Measurements from ENCODE around the gene FRS3. TPM values are rescaled to one million over a fixed set of nuclear protein-coding genes. Genes with fewer than 3 reads are reported as not detected.
"Not testable (repeated sequence)": the region's sequence is repeated elsewhere in the genome, so short reads cannot be mapped to it uniquely, and the experiment has no call there.

Gene FRS3
- total RNA-seq, 4 donors from 2014 or later = 1.9 to 3.9 (median 3.7) TPM

DNA sequence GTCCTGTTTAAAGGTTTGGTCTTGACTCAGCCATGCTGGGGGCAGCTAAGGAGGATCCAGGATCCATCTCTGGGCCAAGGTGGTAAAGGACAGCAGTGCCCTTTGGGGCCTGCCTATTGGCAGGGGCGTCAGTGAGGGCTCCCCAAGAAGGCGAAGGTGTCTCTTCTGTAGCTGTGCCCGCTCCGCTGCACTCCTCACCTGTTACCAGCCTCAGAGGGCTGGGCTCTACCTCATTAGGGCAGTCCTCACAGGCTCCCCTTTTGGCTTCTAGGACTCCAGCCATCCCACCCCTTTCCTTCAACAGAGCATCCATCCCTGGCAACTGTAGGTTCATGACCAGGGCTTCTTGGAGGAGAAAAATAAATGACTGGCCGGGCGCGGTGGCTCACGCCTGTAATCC, 10.3 kb downstream of the FRS3 start:
- Histone ChIP-seq H3K4me3 (no peak overlapping the region), H3K4me1 (peaks cover 9% of the 10 kb centered on the region), H3K27ac (no peak overlapping the region), H3K9me3 (no peaks in the 10 kb centered on the region), H3K27me3 (no peaks in the 10 kb centered on the region), H3K36me3 (peaks cover 43% of the 10 kb centered on the region)
- WGBS = 97% methylated on average over 4 of the region's 8 CpGs
- TF ChIP-seq POLR2A (IDR thresholded peaks at IDR 0.05) = no peak
- TF ChIP-seq POLR2AphosphoS5 (IDR thresholded peaks at IDR 0.05) = no peak
- TF ChIP-seq, protein P1, sequence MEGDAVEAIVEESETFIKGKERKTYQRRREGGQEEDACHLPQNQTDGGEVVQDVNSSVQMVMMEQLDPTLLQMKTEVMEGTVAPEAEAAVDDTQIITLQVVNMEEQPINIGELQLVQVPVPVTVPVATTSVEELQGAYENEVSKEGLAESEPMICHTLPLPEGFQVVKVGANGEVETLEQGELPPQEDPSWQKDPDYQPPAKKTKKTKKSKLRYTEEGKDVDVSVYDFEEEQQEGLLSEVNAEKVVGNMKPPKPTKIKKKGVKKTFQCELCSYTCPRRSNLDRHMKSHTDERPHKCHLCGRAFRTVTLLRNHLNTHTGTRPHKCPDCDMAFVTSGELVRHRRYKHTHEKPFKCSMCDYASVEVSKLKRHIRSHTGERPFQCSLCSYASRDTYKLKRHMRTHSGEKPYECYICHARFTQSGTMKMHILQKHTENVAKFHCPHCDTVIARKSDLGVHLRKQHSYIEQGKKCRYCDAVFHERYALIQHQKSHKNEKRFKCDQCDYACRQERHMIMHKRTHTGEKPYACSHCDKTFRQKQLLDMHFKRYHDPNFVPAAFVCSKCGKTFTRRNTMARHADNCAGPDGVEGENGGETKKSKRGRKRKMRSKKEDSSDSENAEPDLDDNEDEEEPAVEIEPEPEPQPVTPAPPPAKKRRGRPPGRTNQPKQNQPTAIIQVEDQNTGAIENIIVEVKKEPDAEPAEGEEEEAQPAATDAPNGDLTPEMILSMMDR (IDR thresholded peaks at IDR 0.05) = no peak
- no peak for TF ChIP-seq EP300 (IDR thresholded peaks at IDR 0.05)
- DNase-seq (ENCODE audit: low spot score in 2 of 2) = peak in 1 of 2 donors; percentile 25

DNA sequence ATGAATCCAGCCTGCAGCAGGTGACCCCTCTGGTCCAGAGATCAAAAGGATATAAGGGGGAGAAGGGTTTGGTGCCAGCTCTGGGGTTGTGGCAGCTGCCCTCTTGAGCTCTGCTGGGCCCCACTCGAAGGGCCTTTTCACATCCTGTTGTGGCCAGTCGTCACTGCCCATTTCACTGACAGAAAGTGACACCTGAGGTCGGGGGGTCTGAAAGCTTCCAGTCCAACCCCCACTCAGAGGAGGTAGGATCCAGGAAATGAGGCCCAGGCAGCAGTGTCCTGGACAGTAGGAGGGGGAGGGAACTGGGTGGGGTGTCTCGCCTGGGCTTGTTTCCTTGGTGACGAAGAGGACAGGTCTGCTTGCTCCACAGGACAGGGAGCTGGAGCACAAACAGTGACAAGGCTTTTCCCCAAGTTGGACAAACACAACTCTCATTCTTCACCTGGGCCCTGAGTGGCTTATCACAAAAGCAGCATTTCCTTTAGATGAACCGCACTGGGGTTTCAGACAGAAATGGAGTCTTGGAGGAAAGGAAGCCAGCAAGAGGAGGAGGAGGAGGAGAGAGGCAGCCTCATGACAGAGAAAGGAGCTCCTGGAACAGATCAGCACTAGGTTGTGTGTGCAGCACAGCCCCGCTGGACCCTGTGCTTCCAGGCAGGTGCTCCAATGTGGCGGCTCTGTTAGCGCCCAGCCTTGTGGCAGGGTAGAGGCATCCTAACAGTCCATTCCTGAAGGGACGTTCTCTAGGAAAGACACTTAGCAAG, 11.0 kb downstream of the FRS3 start:
- Histone ChIP-seq H3K36me3 (peaks cover 37% of the 10 kb centered on the region), H3K9me3 (no peaks in the 10 kb centered on the region), H3K4me1 (peaks cover 9% of the 10 kb centered on the region), H3K27ac (no peak overlapping the region), H3K27me3 (no peaks in the 10 kb centered on the region), H3K4me3 (no peak overlapping the region)
- 80% methylated on average over 10 of the region's 10 CpGs for WGBS
- no peak for DNase-seq (ENCODE audit: low spot score in 2 of 2)
- TF ChIP-seq POLR2AphosphoS5 (IDR thresholded peaks at IDR 0.05) (no peak), EP300 (IDR thresholded peaks at IDR 0.05) (no peak), POLR2A (IDR thresholded peaks at IDR 0.05) (no peak)
- TF ChIP-seq, protein P1 (IDR thresholded peaks at IDR 0.05) = no peak

DNA sequence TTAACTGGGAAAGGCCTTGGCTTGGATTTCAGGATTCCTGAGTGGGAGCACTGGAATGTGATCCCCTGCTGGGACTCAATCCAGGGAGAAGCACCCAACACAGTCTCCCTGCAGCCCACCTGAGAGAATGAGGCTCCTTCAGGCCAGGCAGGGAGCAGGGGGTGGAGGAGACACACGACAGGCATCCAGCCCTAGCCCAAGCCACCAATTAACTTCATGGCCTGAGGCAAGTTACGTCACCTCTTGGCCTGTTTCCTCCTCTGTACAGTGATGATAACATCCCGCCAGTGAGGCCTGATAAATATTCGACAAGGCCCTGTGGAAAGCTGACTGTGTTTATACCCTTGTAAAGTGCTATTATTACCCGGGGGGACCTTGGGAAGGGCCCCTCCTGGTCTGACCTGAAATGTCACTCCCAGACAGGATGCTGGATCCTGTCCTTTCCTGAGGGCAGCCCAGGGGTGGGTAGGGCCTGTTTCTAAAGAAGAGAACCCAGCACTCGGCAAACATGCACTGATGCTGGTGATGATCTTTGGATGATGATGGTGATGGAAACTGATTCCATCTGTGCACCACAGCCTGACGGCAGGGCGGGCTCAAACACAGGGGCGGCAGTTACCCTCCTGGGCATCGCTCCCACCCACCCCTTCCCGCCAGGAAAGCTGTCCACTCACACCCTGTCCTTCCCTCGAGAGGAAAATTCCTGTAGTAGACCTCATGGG, 12.4 kb downstream of the FRS3 start:
- H3K4me1 ChIP-seq = peaks cover 9% of the 10 kb centered on the region
- H3K9me3 ChIP-seq = no peaks in the 10 kb centered on the region
- WGBS = 27% methylated on average over 11 of the region's 12 CpGs
- H3K4me3 ChIP-seq = no peak overlapping the region
- no peaks in the 10 kb centered on the region for H3K27me3 ChIP-seq
- no peak for TF ChIP-seq EP300 (IDR thresholded peaks at IDR 0.05)
- TF ChIP-seq, protein P1 (IDR thresholded peaks at IDR 0.05) = no peak
- TF ChIP-seq POLR2A (IDR thresholded peaks at IDR 0.05) = no peak
- no peak for TF ChIP-seq POLR2AphosphoS5 (IDR thresholded peaks at IDR 0.05)
- H3K27ac ChIP-seq = peak overlapping the region; percentile 3
- H3K36me3 ChIP-seq = peaks cover 22% of the 10 kb centered on the region
- no peak for DNase-seq (ENCODE audit: low spot score in 2 of 2)

DNA sequence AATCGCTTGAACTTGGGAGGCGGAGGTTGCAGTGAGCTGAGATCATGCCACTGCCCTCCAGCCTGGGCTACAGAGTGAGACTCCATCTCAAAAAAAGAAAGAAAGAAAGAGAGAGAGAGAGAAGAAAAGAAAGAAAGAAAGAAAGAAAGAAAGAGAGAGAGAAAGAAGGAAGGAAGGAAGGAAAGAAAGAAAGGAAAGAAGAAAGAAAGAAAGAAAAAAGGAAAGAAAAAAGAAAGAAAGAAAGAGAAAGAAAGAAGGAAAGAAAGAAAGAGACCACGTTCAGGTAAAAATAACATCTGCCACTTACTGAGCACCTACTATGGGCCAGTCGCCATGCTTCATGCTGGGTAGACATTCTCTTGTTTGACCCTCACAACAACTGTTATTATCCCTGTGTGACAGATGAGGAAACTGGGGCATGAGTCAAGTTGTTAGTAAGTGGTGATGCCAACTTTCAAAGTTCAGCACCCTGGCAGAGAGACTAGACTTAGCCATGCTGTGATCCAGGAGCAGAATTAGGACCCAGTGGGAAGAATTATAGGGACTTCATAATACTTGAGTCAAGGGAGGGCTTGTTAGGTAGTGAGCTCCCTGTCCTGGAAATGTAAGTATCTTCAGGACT, 13.5 kb downstream of the FRS3 start:
- DNase-seq (ENCODE audit: low spot score in 2 of 2); H3K27ac ChIP-seq; H3K4me3 ChIP-seq; H3K4me1 ChIP-seq; H3K27me3 ChIP-seq; H3K9me3 ChIP-seq: not testable (repeated sequence)
- WGBS = 94% methylated on average over 4 of the region's 4 CpGs
- H3K36me3 ChIP-seq = peaks cover 11% of the 10 kb centered on the region

DNA sequence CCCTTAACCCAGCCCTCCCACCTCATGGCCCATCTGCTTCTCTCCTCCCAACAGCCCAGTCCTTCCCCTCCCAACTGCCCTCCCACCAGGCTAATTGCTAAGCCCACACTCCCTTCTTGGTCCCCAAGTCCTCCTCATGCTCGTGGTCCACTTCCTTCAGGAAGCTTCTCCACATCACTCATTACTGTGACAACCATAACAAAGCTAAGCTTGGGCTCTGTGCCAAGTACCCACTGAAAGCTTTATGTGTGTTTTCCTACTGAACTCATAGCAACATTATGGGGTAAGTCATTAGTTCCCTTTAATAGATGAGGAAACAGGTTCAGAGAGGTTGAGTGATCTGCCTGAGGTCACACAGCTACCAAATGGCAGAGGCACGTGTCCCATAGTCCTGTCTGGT, 16.2 kb downstream of the FRS3 start:
- 51% methylated on average over 2 of the region's 2 CpGs for WGBS
- DNase-seq (ENCODE audit: low spot score in 2 of 2) = no peak
- no peak overlapping the region for H3K4me3 ChIP-seq
- TF ChIP-seq EP300 (IDR thresholded peaks at IDR 0.05) (no peak), POLR2AphosphoS5 (IDR thresholded peaks at IDR 0.05) (no peak), POLR2A (IDR thresholded peaks at IDR 0.05) (no peak)
- TF ChIP-seq, protein P1 (IDR thresholded peaks at IDR 0.05) = no peak
- H3K4me1 ChIP-seq = peaks cover 9% of the 10 kb centered on the region
- H3K36me3 ChIP-seq = no peaks in the 10 kb centered on the region
- H3K9me3 ChIP-seq = no peaks in the 10 kb centered on the region
- no peaks in the 10 kb centered on the region for H3K27me3 ChIP-seq
- no peak overlapping the region for H3K27ac ChIP-seq
